K562 (cell line): ENCODE data around the gene INCA1. TPM values are rescaled to one million over a fixed set of nuclear protein-coding genes. Genes with fewer than 3 reads are reported as not detected.
A peak's percentile ranks its signal among the peaks of the same experiment; 100 is the strongest.

Experiments used
- ARID1B ChIP-seq: fragments of 450-650 bp; IDR thresholded peaks from 2 replicates; pipeline ENCODE4 v1.6.1; 2016; ENCODE audit warnings: antibody characterized with exemption, mild to moderate bottlenecking, inconsistent platforms
- HCFC1 ChIP-seq: IDR thresholded peaks from 2 replicates; pipeline ENCODE4 v1.6.1; 2012; ENCODE audit warnings: low read depth, low read length, improper control_type of control experiment
- JUND ChIP-seq, 2 experiments: IDR thresholded peaks; 2 replicates in 1 of 2; 3 replicates in 1 of 2; pipeline ENCODE4 v1.6.1; 2011; ENCODE audit warnings: borderline replicate concordance in 2 of 2, low read depth in 2 of 2, low read length in 2 of 2, improper control_type of control experiment in 1 of 2, missing biosample characterization in 1 of 2, missing genetic modification characterization in 1 of 2, missing genetic modification reagents in 1 of 2
- MBD2 ChIP-seq: sonication (generic); IDR thresholded peaks from 2 replicates; pipeline ENCODE4 v1.6.1; 2016; ENCODE audit warnings: low read depth, borderline replicate concordance
- MTA2 ChIP-seq: fragments of 450-650 bp; IDR thresholded peaks from 2 replicates; pipeline ENCODE4 v1.6.1; 2016; ENCODE audit warnings: low read depth
- NCOA4 ChIP-seq: fragments of 450-650 bp; IDR thresholded peaks from 2 replicates; pipeline ENCODE4 v1.6.1; 2018; ENCODE audit warnings: mild to moderate bottlenecking; ENCODE audit not compliant: partially characterized antibody
- NFE2L1 ChIP-seq: fragments of 450-650 bp; IDR thresholded peaks from 2 replicates; pipeline ENCODE4 v1.6.1; 2016; ENCODE audit warnings: missing genetic modification characterization, low read depth, mild to moderate bottlenecking, missing compliant biosample characterization, moderate library complexity, borderline replicate concordance
- PHF8 ChIP-seq: fragments of 200-600 bp; sonication (generic); IDR thresholded peaks from 2 replicates; pipeline ENCODE4 v1.6.1; 2012; ENCODE audit warnings: mixed run types, mild to moderate bottlenecking, inconsistent platforms, low read length, moderate library complexity, borderline replicate concordance
- RFX5 ChIP-seq: IDR thresholded peaks from 2 replicates; pipeline ENCODE4 v1.6.1; 2011; ENCODE audit warnings: low read depth, mild to moderate bottlenecking, improper control_type of control experiment, low read length
- SMAD3 ChIP-seq: fragments of 450-650 bp; formaldehyde crosslinking; conservative IDR thresholded peaks from 2 replicates; pipeline ENCODE4 v1.4.0; 2020; ENCODE audit warnings: mild to moderate bottlenecking
- ZEB2 ChIP-seq: fragments of 450-650 bp; IDR thresholded peaks from 2 replicates; pipeline ENCODE4 v1.6.1; 2016
- ZNF146 ChIP-seq: IDR thresholded peaks from one replicate; pipeline ENCODE4 v1.6.1; 2018; ENCODE audit warnings: missing compliant biosample characterization; ENCODE audit not compliant: unreplicated experiment
- ZNF589 ChIP-seq: fragments of 200-800 bp; sonication (Bioruptor generic); IDR thresholded peaks from 2 replicates; pipeline ENCODE4 v1.6.1; 2016; ENCODE audit warnings: low read depth, missing genetic modification characterization, missing compliant biosample characterization
- ZNF592 ChIP-seq: fragments of 450-650 bp; IDR thresholded peaks from 2 replicates; pipeline ENCODE4 v1.6.1; 2017; ENCODE audit warnings: antibody characterized with exemption, mild to moderate bottlenecking
- polyA plus RNA-seq, 8 experiments: library from polyadenylated mRNA; depleted of rRNA in 4 of 8; stranded (reverse) in 5 of 8; unstranded in 3 of 8; fragments of >200 nt; fragmentation: Nextera tagmentation in 2 of 8; fragmentation: Illumina TruSeq in 1 of 8; extraction: Ambion mirVana in 2 of 8; extraction: Trizol in 1 of 8; gene quantifications; 2 replicates each; pipeline versions ENCODE4 v1.2.1 to v1.2.3, GENCODE V29; 2011 to 2014; ENCODE audit warnings: inconsistent platforms in 1 of 8, missing spikeins in 1 of 8
- total RNA-seq, 7 experiments: library from RNA; depleted of rRNA in 6 of 7; stranded (reverse); fragments of >200 nt in 6 of 7; fragmentation: Illumina TruSeq in 2 of 7; extraction: Trizol in 2 of 7; gene quantifications; 2 replicates each; pipeline versions ENCODE4 v1.2.1 to v1.2.3, GENCODE V29; 2011 to 2021; ENCODE audit warnings: low replicate concordance in 1 of 7
- TF ChIP-seq, protein P1 (sequence below), 3 experiments: fragments of 200-800 bp in 1 of 3; fragments of 250-450 bp in 1 of 3; fragments of 450-650 bp in 1 of 3; sonication (Bioruptor Pico) in 1 of 3; sonication (Bioruptor generic) in 1 of 3; formaldehyde crosslinking in 1 of 3; IDR thresholded peaks; 2 replicates each; pipeline versions ENCODE4 v1.6.1 to v1.8.0; 2016 to 2022; ENCODE audit warnings: mild to moderate bottlenecking in 2 of 3, missing genetic modification characterization in 2 of 3, missing compliant biosample characterization in 1 of 3, moderate library complexity in 1 of 3
- TF ChIP-seq, protein P2 (sequence below): sonication (generic); formaldehyde crosslinking; IDR thresholded peaks from 2 replicates; pipeline ENCODE4 v1.5.0; 2020; ENCODE audit warnings: missing genetic modification reagents

INCA1 gene
- total and polyA plus RNA-seq, 9 of the 15 experiments (the other 6 are each of a cell fraction or from before 2014, with no cell fraction given) = 0.08 to 0.50 (median 0.13) TPM; not detected in 4

DNA sequence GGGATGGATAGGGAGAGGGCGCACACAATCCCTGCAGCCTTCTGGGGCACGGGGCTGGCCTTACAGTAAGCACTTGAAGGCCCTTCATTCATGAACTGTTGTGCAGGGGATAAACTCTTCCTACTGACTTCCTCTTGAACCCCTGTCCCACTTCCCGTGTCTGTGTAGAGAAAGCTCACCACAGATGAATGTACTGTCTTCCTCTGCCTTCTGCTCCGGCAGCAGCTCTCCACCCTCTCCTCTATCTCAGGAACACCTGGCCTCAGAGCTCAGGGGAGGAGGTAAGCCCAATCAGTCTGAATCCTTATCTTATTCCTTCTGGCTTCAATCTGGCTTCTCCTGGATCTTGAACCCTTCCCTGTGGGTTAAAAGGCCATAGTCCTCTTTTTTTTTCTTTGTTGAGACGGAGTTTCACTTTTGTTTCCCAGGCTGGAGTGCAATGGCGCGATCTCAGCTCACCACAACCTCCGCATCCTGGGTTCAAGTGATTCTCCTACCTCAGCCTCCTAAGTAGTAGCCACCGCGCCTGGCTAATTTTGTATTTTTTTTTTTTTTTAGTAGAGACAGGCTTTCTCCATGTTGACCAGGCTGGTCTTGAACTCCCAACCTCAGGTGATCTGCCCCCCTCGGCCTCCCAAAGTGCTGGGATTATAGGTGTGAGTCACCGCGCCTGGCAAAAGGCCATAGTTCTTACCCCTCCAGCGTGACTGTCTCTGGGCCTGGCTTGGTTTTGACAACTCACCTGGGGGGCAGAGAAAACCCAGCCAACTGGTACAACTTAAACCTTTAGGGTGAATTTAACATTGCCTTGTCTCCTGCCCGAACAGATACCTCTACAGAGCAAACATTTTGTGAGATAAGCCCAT lies 45.1 kb upstream of the INCA1 start (continued):
- no peak for TF ChIP-seq ZNF592
- TF ChIP-seq HCFC1 = no peak
- TF ChIP-seq ZNF146 (CRISPR knock-in tag) = no peak
- TF ChIP-seq RFX5 = no peak
- no peak for TF ChIP-seq NFE2L1 (tag)
- TF ChIP-seq, protein P1, sequence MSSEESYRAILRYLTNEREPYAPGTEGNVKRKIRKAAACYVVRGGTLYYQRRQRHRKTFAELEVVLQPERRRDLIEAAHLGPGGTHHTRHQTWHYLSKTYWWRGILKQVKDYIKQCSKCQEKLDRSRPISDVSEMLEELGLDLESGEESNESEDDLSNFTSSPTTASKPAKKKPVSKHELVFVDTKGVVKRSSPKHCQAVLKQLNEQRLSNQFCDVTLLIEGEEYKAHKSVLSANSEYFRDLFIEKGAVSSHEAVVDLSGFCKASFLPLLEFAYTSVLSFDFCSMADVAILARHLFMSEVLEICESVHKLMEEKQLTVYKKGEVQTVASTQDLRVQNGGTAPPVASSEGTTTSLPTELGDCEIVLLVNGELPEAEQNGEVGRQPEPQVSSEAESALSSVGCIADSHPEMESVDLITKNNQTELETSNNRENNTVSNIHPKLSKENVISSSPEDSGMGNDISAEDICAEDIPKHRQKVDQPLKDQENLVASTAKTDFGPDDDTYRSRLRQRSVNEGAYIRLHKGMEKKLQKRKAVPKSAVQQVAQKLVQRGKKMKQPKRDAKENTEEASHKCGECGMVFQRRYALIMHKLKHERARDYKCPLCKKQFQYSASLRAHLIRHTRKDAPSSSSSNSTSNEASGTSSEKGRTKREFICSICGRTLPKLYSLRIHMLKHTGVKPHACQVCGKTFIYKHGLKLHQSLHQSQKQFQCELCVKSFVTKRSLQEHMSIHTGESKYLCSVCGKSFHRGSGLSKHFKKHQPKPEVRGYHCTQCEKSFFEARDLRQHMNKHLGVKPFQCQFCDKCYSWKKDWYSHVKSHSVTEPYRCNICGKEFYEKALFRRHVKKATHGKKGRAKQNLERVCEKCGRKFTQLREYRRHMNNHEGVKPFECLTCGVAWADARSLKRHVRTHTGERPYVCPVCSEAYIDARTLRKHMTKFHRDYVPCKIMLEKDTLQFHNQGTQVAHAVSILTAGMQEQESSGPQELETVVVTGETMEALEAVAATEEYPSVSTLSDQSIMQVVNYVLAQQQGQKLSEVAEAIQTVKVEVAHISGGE (CRISPR knock-in tag; IDR thresholded peaks at IDR 0.05) = peak in 1 of 3 experiments; percentile 53; a peak in 1 of 6 replicates
- 0 out of 2 replicates have a peak, but pooled peaks have one; percentile 11 for TF ChIP-seq JUND (IDR thresholded peaks at IDR 0.05; ENCODE audit: borderline replicate concordance, low read depth, low read length)
- TF ChIP-seq JUND (tag; IDR thresholded peaks at IDR 0.05; ENCODE audit: borderline replicate concordance, low read depth, low read length) = no peak
- TF ChIP-seq ZEB2 = 0 out of 2 replicates have a peak, but pooled peaks have one; percentile 48
- TF ChIP-seq MBD2 = no peak
- no peak for TF ChIP-seq PHF8
- TF ChIP-seq ZNF589 (CRISPR knock-in tag) = no peak
- peak; percentile 61 for TF ChIP-seq ARID1B
- peak; percentile 25; the same call in 1 of the 2 replicates for TF ChIP-seq MTA2
- TF ChIP-seq NCOA4 = no peak
- TF ChIP-seq, protein P2, sequence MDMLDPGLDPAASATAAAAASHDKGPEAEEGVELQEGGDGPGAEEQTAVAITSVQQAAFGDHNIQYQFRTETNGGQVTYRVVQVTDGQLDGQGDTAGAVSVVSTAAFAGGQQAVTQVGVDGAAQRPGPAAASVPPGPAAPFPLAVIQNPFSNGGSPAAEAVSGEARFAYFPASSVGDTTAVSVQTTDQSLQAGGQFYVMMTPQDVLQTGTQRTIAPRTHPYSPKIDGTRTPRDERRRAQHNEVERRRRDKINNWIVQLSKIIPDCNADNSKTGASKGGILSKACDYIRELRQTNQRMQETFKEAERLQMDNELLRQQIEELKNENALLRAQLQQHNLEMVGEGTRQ (CRISPR knock-in tag) = no peak
- no peak for TF ChIP-seq SMAD3
